Right atrium auricular region (tissue), 2 donors: Measurements from ENCODE around the gene CLIP2. TPM values are rescaled to one million over a fixed set of nuclear protein-coding genes. Genes with fewer than 3 reads are reported as not detected.

Source experiments
- DNase-seq: peaks from one replicate; pipeline ENCODE4 v3.0.0-alpha.2; 2019; ENCODE audit warnings: low spot score
- H3K27ac ChIP-seq, 2 donors: fragments of 200-600 bp; sonication (generic); 1 replicate in 1 of 2; 2 replicates in 1 of 2; pipeline ENCODE4 v1.5.1; 2016 to 2019
- H3K27me3 ChIP-seq, 2 donors: fragments of 200-600 bp; sonication (generic); one replicate each; pipeline versions ENCODE4 v1.5.1 to v1.6.0; 2017 to 2019
- H3K36me3 ChIP-seq: fragments of 200-600 bp; sonication (generic); one replicate; pipeline ENCODE4 v1.5.1; 2016
- H3K4me1 ChIP-seq, 2 donors: fragments of 200-600 bp; sonication (generic); one replicate each; pipeline versions ENCODE4 v1.5.1 to v1.6.0; 2017 to 2019
- H3K4me3 ChIP-seq, 2 donors: fragments of 200-600 bp; sonication (generic); 1 replicate in 1 of 2; 2 replicates in 1 of 2; pipeline ENCODE4 v1.5.1; 2017 to 2019; ENCODE audit warnings: mild to moderate bottlenecking in 1 of 2, moderate library complexity in 1 of 2
- H3K9me3 ChIP-seq, 2 donors: fragments of 200-600 bp; sonication (generic); one replicate each; pipeline ENCODE4 v1.5.1; 2019
- CTCF ChIP-seq, 2 donors: fragments of 200-600 bp; sonication (generic); IDR thresholded peaks; one replicate each; pipeline ENCODE4 v1.5.1; 2019; ENCODE audit warnings: antibody characterized with exemption in 2 of 2
- total RNA-seq, 2 donors: library from RNA; depleted of rRNA; stranded (reverse); fragments of >200 nt; gene quantifications; one replicate each; pipeline ENCODE4 v1.1.0, GENCODE V29; 2016

The CLIP2 gene
- total RNA-seq, 2 donors from 2014 or later: 9.5 to 12.1 TPM

GRCh38 chr7:74355091-74355490 lies 65.9 kb downstream of the CLIP2 start:
- no peaks in the 10 kb centered on the region for H3K27me3 ChIP-seq
- H3K27ac ChIP-seq: no peak overlapping the region
- H3K9me3 ChIP-seq: peaks cover 0 to 19% of the 10 kb centered on the region in 2 donors
- no peak overlapping the region for H3K4me3 ChIP-seq
- peaks cover 23% of the 10 kb centered on the region for H3K36me3 ChIP-seq
- no peak for TF ChIP-seq CTCF (IDR thresholded peaks at IDR 0.05)
- DNase-seq: no peak
- no peaks in the 10 kb centered on the region for H3K4me1 ChIP-seq

GRCh38 chr7:74356589-74357315 lies 67.5 kb downstream of the CLIP2 start:
- TF ChIP-seq CTCF (IDR thresholded peaks at IDR 0.05): no peak
- no peak for DNase-seq
- H3K27me3 ChIP-seq: no peaks in the 10 kb centered on the region
- no peak overlapping the region for H3K4me3 ChIP-seq
- no peaks in the 10 kb centered on the region for H3K4me1 ChIP-seq
- H3K27ac ChIP-seq: no peak overlapping the region
- peaks cover 0 to 19% of the 10 kb centered on the region in 2 donors for H3K9me3 ChIP-seq
- H3K36me3 ChIP-seq: peaks cover 27% of the 10 kb centered on the region

GRCh38 chr7:74360008-74360407 lies 70.8 kb downstream of the CLIP2 start:
- Histone ChIP-seq H3K9me3 (peaks cover 0 to 19% of the 10 kb centered on the region in 2 donors), H3K27ac (no peak overlapping the region), H3K4me3 (no peak overlapping the region), H3K4me1 (no peaks in the 10 kb centered on the region), H3K27me3 (no peaks in the 10 kb centered on the region), H3K36me3 (peaks cover 22% of the 10 kb centered on the region)
- DNase-seq: no peak
- no peak for TF ChIP-seq CTCF (IDR thresholded peaks at IDR 0.05)

GRCh38 chr7:74362266-74362665 lies 73.1 kb downstream of the CLIP2 start:
- Histone ChIP-seq H3K36me3 (peaks cover 6% of the 10 kb centered on the region), H3K4me3 (no peak overlapping the region)

GRCh38 chr7:74364061-74364460 lies 74.9 kb downstream of the CLIP2 start:
- no peaks in the 10 kb centered on the region for H3K9me3 ChIP-seq
- no peak overlapping the region for H3K27ac ChIP-seq
- H3K4me1 ChIP-seq: no peaks in the 10 kb centered on the region
- H3K36me3 ChIP-seq: peaks cover 5% of the 10 kb centered on the region
- no peak overlapping the region for H3K4me3 ChIP-seq
- DNase-seq: no peak
- no peak for TF ChIP-seq CTCF (IDR thresholded peaks at IDR 0.05)
- no peaks in the 10 kb centered on the region for H3K27me3 ChIP-seq

More at GRCh38 chr7:74362266-74362665, 73.1 kb downstream of the CLIP2 start:
- peaks cover 0 to under 1% of the 10 kb centered on the region in 2 donors for H3K9me3 ChIP-seq
- no peaks in the 10 kb centered on the region for H3K27me3 ChIP-seq
- no peak for TF ChIP-seq CTCF (IDR thresholded peaks at IDR 0.05)
- H3K27ac ChIP-seq: no peak overlapping the region
- H3K4me1 ChIP-seq: no peaks in the 10 kb centered on the region
- no peak for DNase-seq
